Endodermal cell (in vitro differentiated cells): ENCODE data around the gene VAV2. TPM values are rescaled to one million over a fixed set of nuclear protein-coding genes. Genes with fewer than 3 reads are reported as not detected.

Experiments used
- DNase-seq: peaks from one replicate; pipeline ENCODE4 v3.0.0-alpha.2; 2017
- H3K27ac ChIP-seq: 2 replicates; pipeline ENCODE4 v1.5.1; 2013; ENCODE audit warnings: mild to moderate bottlenecking, low read depth, low read length, moderate library complexity
- H3K27me3 ChIP-seq: 2 replicates; pipeline ENCODE4 v1.6.1; 2013; ENCODE audit warnings: mild to moderate bottlenecking, low read length, moderate library complexity; ENCODE audit not compliant: insufficient read depth, control insufficient read depth, poor library complexity, severe bottlenecking
- H3K36me3 ChIP-seq: 2 replicates; pipeline ENCODE4 v1.7.0; 2013; ENCODE audit warnings: mild to moderate bottlenecking, low read length, moderate library complexity; ENCODE audit not compliant: control insufficient read depth, insufficient read depth
- H3K4me1 ChIP-seq: one replicate; pipeline ENCODE4 v1.7.0; 2013; ENCODE audit warnings: low read length; ENCODE audit not compliant: control insufficient read depth, insufficient read depth
- H3K4me3 ChIP-seq: 2 replicates; pipeline ENCODE4 v1.5.1; 2013; ENCODE audit warnings: mild to moderate bottlenecking, low read length, moderate library complexity
- H3K9ac ChIP-seq: 2 replicates; pipeline ENCODE4 v1.6.1; 2013; ENCODE audit warnings: mild to moderate bottlenecking, low read length, moderate library complexity; ENCODE audit not compliant: poor library complexity, severe bottlenecking; ENCODE audit errors: extremely low read depth
- H3K9me3 ChIP-seq: 2 replicates; pipeline ENCODE4 v1.6.1; 2013; ENCODE audit warnings: mild to moderate bottlenecking, low read length, moderate library complexity; ENCODE audit not compliant: control insufficient read depth
- H3K27ac Mint-ChIP-seq: 2 replicates; pipeline ENCODE4 v1.8.0; 2020; ENCODE audit warnings: mixed read lengths
- H3K27me3 Mint-ChIP-seq: 2 replicates; pipeline ENCODE4 v1.8.0; 2021; ENCODE audit warnings: mild to moderate bottlenecking, mixed read lengths; ENCODE audit not compliant: insufficient read depth
- H3K36me3 Mint-ChIP-seq: 2 replicates; pipeline ENCODE4 v1.8.0; 2020; ENCODE audit warnings: low read depth, mixed read lengths
- H3K4me1 Mint-ChIP-seq: 2 replicates; pipeline ENCODE4 v1.8.0; 2020; ENCODE audit warnings: mixed read lengths
- H3K4me3 Mint-ChIP-seq: 2 replicates; pipeline ENCODE4 v1.8.0; 2020; ENCODE audit warnings: mild to moderate bottlenecking, moderate library complexity, mixed read lengths
- H3K9me3 Mint-ChIP-seq: 2 replicates; pipeline ENCODE4 v1.8.0; 2020; ENCODE audit warnings: mild to moderate bottlenecking, mixed read lengths
- CTCF ChIP-seq: fragments of 200-600 bp; sonication (generic); conservative IDR thresholded peaks from 2 replicates; pipeline ENCODE4 v1.5.0; 2021; ENCODE audit warnings: antibody characterized with exemption, mild to moderate bottlenecking
- WGBS, 2 experiments: methylation state at CpG; one replicate each; pipeline versions ENCODE4 v1.1.5 to v1.1.7; 2013; ENCODE audit warnings: missing lambda C conversion rate in 2 of 2, mixed read lengths in 1 of 2; ENCODE audit not compliant: insufficient coverage in 1 of 2, insufficient read length in 1 of 2; 5-methylcytosine and 5-hydroxymethylcytosine counted together
- total RNA-seq, 2 donors: library from RNA; stranded (reverse); fragmentation: NEBNext Ultra II Directional in 1 of 2; extraction: Animal tissue kit (Norgen Biotek cat#: 25700) in 1 of 2; gene quantifications; 2 replicates in 1 of 2; 3 replicates in 1 of 2; pipeline ENCODE4 v1.2.1, GENCODE V29; 2021

VAV2 gene
- total RNA-seq, 2 donors from 2014 or later: 29.8 to 35.9 TPM

- Histone ChIP-seq H3K9me3 (no peaks in the 10 kb centered on the region), H3K4me1 (no peaks in the 10 kb centered on the region), H3K27ac (no peak overlapping the region), H3K9ac (no peak overlapping the region), H3K36me3 (no peaks in the 10 kb centered on the region), H3K27me3 (no peaks in the 10 kb centered on the region), H3K4me3 (no peak overlapping the region)
- WGBS, 2 experiments: 94% methylated on average over 6 to 12 of the region's 12 CpGs
- Mint-ChIP-seq H3K4me1 (peaks cover 6% of the 10 kb centered on the region), H3K36me3 (peaks cover 15% of the 10 kb centered on the region), H3K27ac (peak overlapping the region; percentile 58), H3K9me3 (no peaks in the 10 kb centered on the region), H3K27me3 (no peaks in the 10 kb centered on the region), H3K4me3 (no peak overlapping the region)
- TF ChIP-seq CTCF: no peak
- DNase-seq: no peak
These were observed 52.3 kb downstream of the VAV2 start for GRCh38 chr9:133939845-133940244.

GRCh38 chr9:133939171-133939785 lies 52.8 kb downstream of the VAV2 start:
- Histone ChIP-seq H3K9me3 (no peaks in the 10 kb centered on the region), H3K27me3 (no peaks in the 10 kb centered on the region), H3K36me3 (no peaks in the 10 kb centered on the region), H3K9ac (no peak overlapping the region), H3K4me3 (no peak overlapping the region), H3K4me1 (no peaks in the 10 kb centered on the region), H3K27ac (peak overlapping the region; percentile 32)
- Mint-ChIP-seq H3K27me3 (no peaks in the 10 kb centered on the region), H3K27ac (peak overlapping the region; percentile 58), H3K4me3 (no peak overlapping the region), H3K4me1 (peaks cover 6% of the 10 kb centered on the region), H3K9me3 (no peaks in the 10 kb centered on the region), H3K36me3 (peaks cover 18% of the 10 kb centered on the region)
- DNase-seq: no peak
- WGBS, 2 experiments: 92 to 93% methylated on average over 10 to 23 of the region's 23 CpGs
- no peak for TF ChIP-seq CTCF

GRCh38 chr9:133938753-133939152 lies 53.4 kb downstream of the VAV2 start:
- H3K9me3 Mint-ChIP-seq: no peaks in the 10 kb centered on the region
- H3K4me1 Mint-ChIP-seq: peaks cover 6% of the 10 kb centered on the region
- Histone ChIP-seq H3K9ac (no peak overlapping the region), H3K27ac (peak overlapping the region; percentile 32), H3K36me3 (no peaks in the 10 kb centered on the region), H3K9me3 (no peaks in the 10 kb centered on the region), H3K4me3 (no peak overlapping the region), H3K4me1 (no peaks in the 10 kb centered on the region), H3K27me3 (no peaks in the 10 kb centered on the region)
- H3K27me3 Mint-ChIP-seq: no peaks in the 10 kb centered on the region
- no peak for TF ChIP-seq CTCF
- no peak for DNase-seq
- H3K4me3 Mint-ChIP-seq: no peak overlapping the region
- 90 to 94% methylated on average over 14 of the region's 14 CpGs for WGBS, 2 experiments
- H3K27ac Mint-ChIP-seq: peak overlapping the region; percentile 22
- peaks cover 24% of the 10 kb centered on the region for H3K36me3 Mint-ChIP-seq
